Central memory CD4-positive, alpha-beta T cell (primary cell): ENCODE measurements around the gene LAD1.

ENCODE experiments used
- DNase-seq: peaks from one replicate; pipeline ENCODE4 v3.0.0; 2022

The LAD1 gene

DNA sequence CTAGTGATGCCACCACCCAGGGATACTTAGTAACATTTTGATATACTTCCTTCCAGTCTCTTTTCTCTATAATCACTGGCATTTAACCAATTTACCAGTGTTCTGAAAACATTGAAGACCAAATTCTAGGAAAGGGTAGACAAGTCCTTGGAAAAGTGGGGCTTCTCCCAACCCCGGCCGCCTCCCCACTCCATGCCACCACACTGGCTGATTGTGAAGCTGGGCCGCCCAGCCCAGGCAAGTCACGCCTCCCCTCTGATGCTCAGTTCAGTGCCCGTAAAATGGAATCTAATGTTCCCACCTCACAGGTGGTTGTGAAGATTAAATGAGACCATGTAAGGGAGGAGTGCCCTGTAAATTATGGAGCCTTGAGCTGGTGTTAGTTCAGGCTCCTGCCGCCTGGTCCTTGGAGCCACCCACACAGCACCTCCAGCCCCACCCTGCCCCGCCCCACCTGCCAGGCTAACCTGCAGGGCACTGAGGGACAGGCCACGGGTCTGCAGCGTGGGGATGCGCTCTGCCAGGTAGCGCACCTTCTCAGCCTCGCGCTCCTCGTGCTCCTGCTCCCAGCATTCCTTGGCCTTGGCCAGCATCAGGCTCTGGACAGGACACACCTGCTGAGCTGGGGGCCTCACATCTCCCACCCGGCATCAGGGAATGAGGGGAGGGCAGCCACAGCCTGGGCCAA, 15.1 kb upstream of the LAD1 start:
- DNase-seq, result no peak

DNA sequence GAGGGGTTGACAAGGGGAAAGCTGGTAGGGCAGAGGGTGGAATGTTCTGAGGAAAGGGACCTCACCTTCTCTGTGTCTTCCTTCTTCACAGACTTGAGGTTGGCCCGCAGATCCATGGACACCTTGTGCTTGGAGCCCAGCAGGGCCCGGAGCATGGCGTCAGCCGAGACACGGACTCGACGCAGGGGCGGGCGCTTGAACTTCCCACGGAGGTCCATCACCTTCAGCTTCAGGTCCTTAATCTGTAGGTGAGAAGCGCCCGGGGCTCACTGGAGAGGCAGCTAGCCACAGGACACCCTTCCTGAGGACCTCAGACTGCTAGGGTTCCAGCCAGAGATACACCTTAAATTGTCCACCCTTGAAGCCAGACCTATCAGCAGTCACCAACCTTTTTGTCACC, 12.2 kb upstream of the LAD1 start:
- DNase-seq, result no peak

- DNase-seq, result no peak
Observed at GRCh38 chr1:201409440-201409839, 10.3 kb upstream of the LAD1 start.

DNA sequence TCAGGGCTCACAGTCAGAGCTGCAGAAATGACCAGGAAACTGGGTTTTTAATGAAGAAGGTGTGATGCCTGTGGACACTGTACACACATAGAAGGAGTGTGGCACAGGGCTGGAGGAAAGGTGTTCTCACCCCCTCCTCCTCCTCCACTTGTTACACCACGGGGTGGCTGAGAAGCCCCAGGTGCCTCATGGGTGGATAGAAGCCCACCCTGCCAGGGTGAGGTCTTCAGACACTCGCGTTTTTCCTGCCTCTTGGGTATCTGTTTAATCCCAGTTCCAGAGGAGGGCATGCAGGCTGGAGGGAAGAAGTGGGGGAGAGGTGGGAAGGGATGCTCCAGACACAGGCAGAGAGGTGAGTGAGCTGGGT, 9.7 kb upstream of the LAD1 start:
- DNase-seq, result no peak

DNA sequence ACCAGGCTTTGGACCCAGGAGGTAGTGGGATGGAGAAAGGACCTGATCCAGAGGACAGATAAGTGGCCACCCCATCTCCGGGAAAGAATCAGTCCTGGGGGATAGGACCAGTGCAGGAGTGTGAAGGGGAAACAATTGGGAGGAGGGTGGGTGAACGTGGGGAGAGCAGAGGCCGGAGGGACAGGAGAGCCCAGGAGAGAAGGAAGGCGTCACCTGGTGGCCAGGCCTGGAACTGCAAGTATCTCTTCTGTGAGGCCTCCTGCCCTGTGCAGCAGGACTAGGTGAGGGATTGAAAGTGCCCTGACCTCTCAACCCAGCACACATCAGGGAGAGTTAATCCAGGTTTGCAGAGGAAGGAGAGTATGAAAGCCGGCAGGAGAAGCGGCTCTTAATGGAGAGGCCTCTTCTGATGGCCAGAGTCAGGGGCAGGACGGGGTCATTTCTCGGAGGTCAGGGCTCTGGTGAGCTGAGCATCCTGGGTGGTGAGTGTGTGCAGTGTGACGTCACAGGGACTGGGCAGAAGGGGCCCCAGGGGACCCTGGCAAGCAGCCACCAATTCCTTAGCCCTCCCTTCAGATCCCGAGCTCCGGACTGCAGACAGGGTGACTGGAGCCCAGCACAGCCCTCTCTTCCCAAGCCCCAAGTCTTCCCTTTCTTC, 9.2 kb upstream of the LAD1 start:
- DNase-seq, result peak; percentile 24

GRCh38 chr1:201406831-201407406, 7.8 kb upstream of the LAD1 start:
- DNase-seq, result no peak

GRCh38 chr1:201405484-201405831, 6.3 kb upstream of the LAD1 start:
- DNase-seq, result no peak

GRCh38 chr1:201404722-201405483, 5.8 kb upstream of the LAD1 start:
- DNase-seq, result no peak

GRCh38 chr1:201404055-201404454, 4.9 kb upstream of the LAD1 start:
- DNase-seq, result no peak

DNA sequence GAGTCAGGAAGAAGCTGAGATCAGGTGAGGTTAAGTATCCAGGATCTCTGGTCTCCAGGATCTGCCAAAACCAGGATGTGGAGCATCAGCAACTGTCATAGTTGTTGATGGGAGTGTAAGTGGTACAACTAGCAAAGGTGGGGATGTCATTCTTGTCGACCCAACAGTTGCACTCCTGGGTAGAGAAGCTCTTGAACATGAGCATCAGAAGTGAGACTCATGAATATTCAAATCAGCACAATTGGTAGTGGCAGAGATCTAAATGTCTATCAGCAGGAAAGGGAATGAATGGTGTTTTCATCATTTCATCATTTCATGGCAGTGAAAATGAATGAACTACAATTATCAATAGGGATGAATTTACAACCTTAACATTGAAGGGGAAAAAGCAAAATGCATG, 4.2 kb upstream of the LAD1 start:
- DNase-seq, result no peak

DNA sequence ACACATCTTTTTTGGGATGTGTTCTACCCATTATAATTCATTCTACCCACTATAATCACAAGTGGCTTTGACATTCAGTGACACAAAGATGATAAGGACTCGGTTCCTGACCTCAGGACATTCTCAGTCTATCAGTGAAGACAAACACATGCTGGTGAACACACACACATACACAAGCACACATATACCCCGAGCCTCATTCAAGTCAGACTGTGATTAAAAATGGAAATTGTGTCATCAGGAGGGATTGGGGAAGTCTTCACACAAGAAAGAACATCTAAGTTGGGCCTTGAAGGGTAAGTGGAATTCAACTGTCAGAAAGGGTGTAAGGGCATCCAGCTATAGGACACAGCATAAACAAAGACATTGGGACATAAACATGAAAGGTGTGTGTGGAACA, 2.6 kb upstream of the LAD1 start:
- no peak for DNase-seq

DNA sequence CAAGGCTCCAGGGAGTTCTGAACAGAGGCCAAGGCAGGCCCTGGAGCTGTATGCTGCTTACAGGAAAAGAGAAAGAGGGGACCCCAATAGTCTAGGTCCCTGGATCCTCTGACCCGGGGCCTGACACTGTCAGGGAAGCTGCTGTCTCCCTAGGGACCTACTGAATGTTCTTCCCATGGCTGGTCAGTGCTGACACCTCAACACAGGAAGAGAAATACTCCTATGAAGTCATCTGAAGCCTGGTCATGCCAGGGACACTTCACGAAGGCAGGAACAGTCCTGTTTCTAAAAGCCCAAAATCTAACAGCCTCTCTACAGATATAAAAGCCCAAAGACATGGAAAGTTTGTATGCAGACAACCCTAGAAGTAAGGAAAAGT, 1.7 kb upstream of the LAD1 start:
- DNase-seq, result no peak

GRCh38 chr1:201400212-201400851, 1.2 kb upstream of the LAD1 start:
- no peak for DNase-seq

GRCh38 chr1:201399352-201400126, 415 bp upstream of the LAD1 start:
- no peak for DNase-seq

DNA sequence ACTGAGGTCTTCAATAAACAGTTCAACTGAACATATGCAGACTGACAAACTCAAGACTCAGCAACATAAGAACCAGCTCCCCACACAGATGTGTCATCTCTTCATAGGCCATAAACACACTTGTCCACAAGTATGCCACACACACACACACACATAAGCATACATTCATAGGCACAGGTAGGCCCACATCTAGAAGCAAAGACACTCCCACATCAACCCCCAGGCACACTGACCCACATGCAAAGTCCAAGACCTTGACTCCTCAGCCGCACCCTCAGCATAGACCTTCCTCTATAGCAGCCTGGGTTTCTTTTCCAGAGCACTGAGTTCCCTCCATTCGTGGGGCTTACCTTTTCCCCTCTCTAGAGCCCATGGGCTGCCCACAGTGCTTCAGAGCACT, 1.4 kb downstream of the LAD1 start:
- DNase-seq, result no peak

DNA sequence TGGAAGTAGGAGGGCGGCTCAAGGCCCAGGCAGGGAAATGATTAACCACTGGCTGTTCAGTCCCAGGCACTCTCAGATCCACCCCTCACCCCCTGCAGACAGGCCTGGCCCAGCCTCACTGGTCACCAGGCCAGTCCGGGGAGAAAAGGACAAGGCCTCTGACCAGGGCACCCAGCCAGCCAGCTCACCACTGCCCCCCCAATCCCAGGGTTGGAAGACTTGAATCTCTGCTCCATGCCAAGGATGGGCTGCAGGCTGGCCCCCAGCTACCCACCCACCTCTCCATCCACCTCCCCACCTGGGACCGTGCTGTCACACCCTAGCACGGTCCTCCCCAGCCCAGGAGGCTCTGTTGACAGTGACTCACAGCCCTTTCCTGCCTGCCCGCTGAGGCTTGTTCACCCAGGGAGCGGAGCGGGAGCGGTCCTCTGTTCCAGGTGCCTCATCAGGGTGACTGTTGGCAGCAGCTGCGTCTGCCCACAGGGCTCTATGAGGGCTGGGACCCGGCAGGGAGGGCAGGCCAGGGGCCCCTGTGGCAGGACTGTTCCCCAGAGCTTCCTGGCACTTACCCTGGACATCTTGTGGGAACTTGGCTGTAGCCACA, 2.2 kb downstream of the LAD1 start:
- DNase-seq, result no peak

GRCh38 chr1:201395936-201396335, 3.2 kb downstream of the LAD1 start:
- no peak for DNase-seq

DNA sequence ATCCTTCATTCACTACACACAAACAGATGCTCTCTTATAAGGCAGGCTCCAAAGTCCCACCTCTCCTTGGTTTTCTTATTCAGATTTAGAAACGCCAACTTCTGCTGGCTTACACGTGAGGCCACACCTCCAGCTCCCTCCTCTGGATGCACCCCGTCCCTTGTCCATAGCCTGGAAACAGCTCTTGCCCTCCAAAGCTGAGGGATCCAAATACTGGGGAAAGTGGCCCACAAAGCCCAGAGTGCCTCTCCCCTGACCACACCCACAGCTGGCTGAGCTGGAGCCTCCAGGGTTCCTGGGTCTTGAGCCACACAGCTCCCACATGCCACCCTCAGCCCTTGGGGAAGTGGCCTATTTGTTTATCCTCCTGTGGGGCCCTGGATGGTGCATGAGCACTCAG, 4.5 kb downstream of the LAD1 start:
- DNase-seq, result no peak

- DNase-seq, result no peak
Observed at GRCh38 chr1:201393076-201393475, 6.0 kb downstream of the LAD1 start.

DNA sequence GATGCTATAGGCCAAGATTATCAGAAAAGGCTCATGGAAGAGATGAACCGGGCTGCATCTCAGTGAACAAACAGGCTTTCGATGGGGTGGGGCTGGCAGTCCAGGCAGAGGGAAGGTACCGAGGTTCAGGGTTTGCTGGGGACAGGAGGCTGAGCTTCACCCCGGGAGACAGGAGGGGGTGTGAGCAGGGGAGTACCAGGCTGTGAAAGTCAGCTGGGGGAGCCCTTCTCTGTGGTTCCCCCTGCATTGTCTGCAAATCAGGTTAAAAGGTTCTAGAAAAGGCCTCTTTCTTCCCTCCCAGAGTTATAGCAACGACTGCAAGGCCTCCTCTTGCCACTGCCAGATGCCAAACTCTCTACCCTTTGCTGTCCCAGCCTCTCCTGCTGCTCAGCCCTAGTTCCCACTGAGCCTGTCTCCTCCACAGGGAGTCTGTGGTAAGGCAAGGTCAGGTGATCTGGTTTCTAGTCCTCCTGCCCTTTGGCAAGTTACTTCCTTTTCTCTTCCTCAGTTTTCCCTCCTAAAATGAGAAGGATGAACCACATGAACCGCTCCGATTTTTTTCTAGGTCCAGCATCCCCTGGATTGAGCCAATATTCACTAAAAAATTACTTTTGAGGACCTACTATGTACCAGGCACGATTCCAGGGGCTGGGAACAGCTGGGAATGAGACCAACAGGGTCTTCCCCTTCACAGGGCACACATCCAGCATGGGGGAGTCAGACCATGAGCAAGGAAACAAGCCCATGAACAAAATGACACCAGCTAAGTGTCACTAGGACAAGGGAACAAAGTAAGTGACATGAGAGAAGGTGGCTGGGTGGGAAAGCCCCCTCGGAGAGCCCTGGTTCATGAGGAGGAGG, 7.2 kb downstream of the LAD1 start:
- no peak for DNase-seq

- no peak for DNase-seq
Observed at GRCh38 chr1:201391225-201391624, 7.9 kb downstream of the LAD1 start.
